C4-2B (cell line): ENCODE measurements around the gene PRM1.
"Not testable (repeated sequence)": the region's sequence is repeated elsewhere in the genome, so short reads cannot be mapped to it uniquely, and the experiment has no call there.

Experiments used
- H3K27ac ChIP-seq: fragments of 450-650 bp; 2 replicates; pipeline ENCODE4 v1.5.1; 2017
- CTCF ChIP-seq: fragments of 450-650 bp; conservative IDR thresholded peaks from 2 replicates; pipeline ENCODE4 v1.5.1; 2017; ENCODE audit warnings: mild to moderate bottlenecking
- ZFX ChIP-seq: fragments of 450-650 bp; IDR thresholded peaks from 2 replicates; pipeline ENCODE4 v1.6.1; 2017

Gene PRM1

GRCh38 chr16:11295672-11296071 lies 14.5 kb upstream of the PRM1 start:
- no peak overlapping the region for H3K27ac ChIP-seq
- TF ChIP-seq CTCF: no peak
- TF ChIP-seq ZFX: no peak

- TF ChIP-seq CTCF (no peak), ZFX (no peak)
- H3K27ac ChIP-seq: no peak overlapping the region
These were observed 11.1 kb upstream of the PRM1 start for GRCh38 chr16:11292076-11292748.

GRCh38 chr16:11291091-11291703 lies 10.1 kb upstream of the PRM1 start:
- no peak overlapping the region for H3K27ac ChIP-seq
- TF ChIP-seq CTCF: no peak
- no peak for TF ChIP-seq ZFX

- no peak for TF ChIP-seq CTCF
- no peak for TF ChIP-seq ZFX
- no peak overlapping the region for H3K27ac ChIP-seq
These were observed 9.2 kb upstream of the PRM1 start for GRCh38 chr16:11290102-11290893.

- H3K27ac ChIP-seq: not testable (repeated sequence)
These were observed 8.6 kb upstream of the PRM1 start for GRCh38 chr16:11289696-11290095.

GRCh38 chr16:11289202-11289601 lies 8.1 kb upstream of the PRM1 start:
- TF ChIP-seq CTCF (no peak), ZFX (no peak)
- H3K27ac ChIP-seq: no peak overlapping the region

- TF ChIP-seq CTCF: no peak
- TF ChIP-seq ZFX: no peak
- H3K27ac ChIP-seq: no peak overlapping the region
These were observed 4.7 kb upstream of the PRM1 start for GRCh38 chr16:11285842-11286241.
